Measurements from ENCODE around the gene ZNF202.
"Not testable (repeated sequence)": the region's sequence is repeated elsewhere in the genome, so short reads cannot be mapped to it uniquely, and the experiment has no call there.

Gene ZNF202

DNA sequence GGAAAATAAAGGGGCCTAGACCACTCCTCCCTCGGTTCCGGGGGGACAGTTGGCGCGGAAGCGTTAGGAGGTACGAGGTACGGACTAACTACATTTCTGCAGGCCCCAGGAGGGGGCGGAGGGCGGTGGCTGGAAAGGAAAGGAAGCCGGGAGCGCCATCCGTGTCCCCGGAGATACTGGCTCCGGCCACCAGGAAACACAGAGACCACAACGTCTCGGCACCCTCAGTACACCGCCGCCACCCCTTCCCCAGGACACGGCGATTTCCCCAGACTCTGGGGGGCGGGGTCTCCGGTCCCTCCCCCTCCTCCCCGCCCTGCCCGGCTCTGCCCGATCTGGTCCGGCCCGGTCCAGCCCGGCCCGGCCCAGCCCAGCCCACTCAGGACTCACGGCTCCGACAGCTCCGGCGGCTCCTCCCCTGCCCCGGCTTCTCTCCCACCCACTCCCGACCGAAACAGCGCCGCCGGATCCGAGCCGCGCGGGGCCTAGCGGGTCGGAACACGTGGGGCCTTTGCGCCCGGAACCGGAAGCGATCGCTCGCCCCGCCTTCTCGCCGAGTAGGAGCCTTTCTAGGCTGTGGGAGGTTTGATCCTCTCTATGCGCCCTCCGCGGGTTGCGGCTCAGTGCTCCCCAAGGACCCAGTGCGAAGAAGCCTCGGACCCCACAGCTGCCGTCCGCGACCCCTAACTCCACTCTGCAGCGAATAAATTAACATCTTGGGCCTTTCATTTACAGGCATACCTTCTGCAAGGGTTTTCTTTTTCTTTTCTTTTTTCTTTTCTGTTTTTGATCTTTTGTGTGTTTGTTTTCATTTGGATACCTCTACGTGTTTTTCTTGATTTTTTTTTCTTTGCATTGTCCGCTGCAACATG, at the start of gene ZNF202:
Gene ZNF202 (minus strand): TSS at position 502 of the 872 bp plus-strand sequence. CDS start 10,772 bp downstream, outside the sequence.
- peak; percentile 80 for DNase-seq (ENCODE audit: low spot score)

- DNase-seq (ENCODE audit: low spot score) = no peak
Measured at GRCh38 chr11:123783536-123783935, 42.1 kb upstream of the ZNF202 start.

- DNase-seq (ENCODE audit: low spot score) = no peak
Measured at GRCh38 chr11:123778511-123778910, 37.1 kb upstream of the ZNF202 start.

DNA sequence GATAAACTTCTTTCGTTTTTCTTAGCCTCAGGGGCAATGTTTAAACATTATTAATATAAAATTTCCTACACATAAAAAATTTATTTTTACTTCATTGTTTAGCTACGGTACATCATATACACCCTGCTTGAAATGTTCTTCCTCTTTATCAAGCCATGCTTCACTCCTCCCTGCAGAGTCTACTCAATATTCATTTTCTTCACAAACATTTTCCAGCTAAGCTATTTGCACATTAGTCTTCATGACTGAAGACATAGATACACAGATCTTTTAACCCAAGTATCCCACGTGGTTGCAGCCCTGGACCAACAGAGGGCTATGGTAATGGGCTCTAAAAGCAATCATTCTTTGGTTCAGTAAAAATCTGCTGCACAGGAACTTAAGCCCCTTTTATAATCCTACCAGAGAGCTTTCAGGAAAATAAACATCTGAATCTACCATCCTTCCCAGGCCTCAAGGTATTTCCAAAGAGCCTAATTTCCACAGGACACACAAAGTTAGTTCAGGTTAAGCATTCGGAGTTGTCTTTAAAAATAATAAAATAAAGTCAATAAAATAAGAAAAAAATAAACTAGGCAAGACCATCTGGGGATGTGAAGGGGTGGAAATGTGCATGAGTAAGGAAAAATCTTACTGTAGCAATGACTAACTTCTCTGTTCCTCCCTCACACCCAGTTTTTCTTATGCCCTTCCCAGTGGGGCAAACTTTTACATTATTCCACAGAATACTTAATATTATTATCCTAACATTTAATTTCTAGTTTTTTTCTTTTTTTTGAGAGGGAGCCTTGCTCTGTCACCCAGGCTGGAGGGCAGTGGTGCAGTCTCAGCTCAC, 34.5 kb upstream of the ZNF202 start:
- DNase-seq (ENCODE audit: low spot score) = no peak

GRCh38 chr11:123775289-123775688, 33.8 kb upstream of the ZNF202 start:
- DNase-seq (ENCODE audit: low spot score) = no peak

DNA sequence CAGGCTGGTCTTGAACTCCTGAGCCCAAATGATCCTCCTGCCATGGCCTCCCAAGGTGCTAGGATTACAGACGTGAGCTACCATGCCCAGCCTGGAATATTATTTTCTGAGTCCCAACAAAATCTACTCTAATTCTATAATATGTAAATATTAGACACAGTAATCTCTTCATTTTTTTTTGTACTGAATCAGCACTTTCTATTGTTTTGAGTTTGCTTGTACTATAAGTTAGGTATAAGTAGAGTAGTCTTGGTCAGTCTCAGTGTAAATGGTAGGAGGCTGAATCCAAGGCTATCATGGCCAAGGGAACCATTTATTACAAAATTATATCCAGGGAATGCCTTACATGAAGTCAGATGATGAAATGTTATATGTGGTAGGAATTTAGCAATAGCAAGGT, 32.5 kb upstream of the ZNF202 start:
- no peak for DNase-seq (ENCODE audit: low spot score)

GRCh38 chr11:123773026-123773425, 31.6 kb upstream of the ZNF202 start:
- no peak for DNase-seq (ENCODE audit: low spot score)

DNA sequence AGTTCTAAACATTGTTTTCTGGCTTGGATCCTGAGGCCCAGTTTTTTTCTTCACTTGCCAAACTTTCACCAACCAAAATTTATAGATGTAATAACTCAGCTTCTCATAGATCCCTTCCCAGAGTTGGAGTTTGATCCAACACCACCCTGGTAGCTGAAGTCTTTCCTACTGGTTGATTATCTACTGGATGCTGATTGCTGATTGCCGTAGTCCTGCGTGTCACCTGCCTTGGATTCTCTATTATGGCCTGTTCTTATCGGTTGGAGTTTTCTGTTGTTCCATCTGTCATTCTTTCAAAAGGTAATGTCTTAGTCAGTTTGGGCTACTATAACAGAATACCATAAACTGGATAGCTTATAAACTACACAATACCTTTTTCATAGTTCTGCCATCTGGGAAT, 30.2 kb upstream of the ZNF202 start:
- DNase-seq (ENCODE audit: low spot score) = no peak

DNA sequence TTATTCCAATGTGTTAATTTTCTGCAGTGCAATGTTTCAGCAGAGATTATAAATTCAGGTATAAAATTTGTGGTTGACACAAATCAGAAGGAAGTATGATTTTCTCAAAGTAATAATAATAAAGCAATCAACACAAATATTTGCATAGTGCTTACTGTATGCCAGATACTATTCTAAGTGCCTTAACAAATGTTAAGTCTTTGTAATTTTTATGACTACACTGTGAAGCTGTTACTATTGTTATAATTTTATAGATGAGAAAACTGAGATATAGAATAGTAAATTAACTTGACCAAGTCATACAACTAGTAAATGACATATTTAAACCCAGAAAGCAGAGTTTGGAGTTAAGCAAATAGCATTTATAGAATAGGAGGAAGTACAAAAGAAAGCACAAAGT, 29.3 kb upstream of the ZNF202 start:
- DNase-seq (ENCODE audit: low spot score) = no peak

DNA sequence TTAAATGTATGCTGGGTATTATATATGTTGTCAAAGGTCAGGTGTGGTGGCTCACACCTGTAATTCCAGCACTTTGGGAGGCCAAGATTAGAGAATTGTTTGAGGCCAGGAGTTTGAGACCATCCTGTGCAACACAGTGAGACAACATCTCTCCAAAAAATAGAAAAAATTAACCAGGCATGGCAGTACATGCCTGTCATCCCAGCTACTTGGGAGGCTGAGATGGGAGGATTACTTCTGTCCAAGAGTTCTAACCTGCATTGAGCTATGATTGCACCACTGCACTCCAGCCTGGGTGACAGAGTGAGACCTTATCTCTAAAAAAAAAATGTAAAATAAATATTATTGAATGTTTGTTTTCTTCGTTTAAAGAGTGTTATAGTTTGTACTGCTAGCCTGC, 24.1 kb upstream of the ZNF202 start:
- DNase-seq (ENCODE audit: low spot score) = no peak

DNA sequence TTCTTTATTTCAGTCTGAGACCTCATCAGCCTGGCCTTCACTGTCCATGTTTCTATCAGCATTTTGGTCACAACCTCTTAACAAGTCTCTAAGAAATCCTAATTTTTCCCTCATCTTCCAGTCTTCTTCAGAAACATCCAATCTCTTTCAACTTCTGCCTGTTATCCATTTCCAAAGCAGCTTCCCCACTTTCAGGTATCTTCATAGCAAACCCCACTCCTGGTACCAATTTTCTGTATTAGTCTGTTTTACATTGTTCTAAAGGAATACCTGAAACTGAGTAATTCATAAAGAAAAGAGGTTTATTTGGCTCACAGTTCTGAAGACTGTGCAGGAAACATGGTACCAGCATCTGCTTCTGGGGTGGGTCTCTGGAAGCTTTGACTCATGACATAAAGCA, 21.0 kb upstream of the ZNF202 start:
- no peak for DNase-seq (ENCODE audit: low spot score)

DNA sequence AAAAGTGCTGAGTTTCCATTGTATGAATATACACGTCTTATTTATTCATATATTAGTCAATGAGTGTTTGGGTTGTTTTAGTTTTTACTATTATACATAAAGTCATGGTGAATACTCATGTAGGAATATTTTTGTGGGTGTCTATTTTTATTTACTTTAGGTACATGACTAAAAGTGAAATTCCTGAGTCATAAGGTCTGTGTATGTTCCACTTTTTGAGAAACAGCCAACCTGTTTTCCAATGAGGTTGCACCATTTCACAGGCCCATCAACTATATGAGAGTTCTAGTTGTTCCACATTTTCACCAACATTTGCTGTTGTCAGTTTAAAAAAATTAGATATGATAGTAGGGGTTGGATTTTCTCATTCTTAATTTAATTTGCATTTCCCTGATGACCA, 19.4 kb upstream of the ZNF202 start:
- no peak for DNase-seq (ENCODE audit: low spot score)

DNA sequence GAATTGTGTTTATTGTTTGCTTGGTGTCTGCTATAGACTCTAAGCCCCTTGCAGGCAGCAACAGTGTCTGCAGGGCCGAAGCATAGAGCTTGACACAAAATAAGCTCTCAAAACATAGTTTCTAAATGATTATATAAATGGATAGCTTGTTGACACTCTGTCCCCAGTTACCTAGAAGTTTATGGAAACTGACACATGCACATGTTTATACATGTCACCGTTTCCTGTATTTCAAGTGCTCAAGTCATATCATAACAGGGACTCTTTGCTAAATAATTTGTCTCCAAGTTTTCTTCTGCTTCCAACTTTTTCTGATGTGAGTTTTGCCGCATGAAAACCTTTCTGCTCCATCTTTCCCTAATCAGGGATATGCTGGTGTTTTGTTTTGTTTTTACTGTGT, 16.5 kb upstream of the ZNF202 start:
- no peak for DNase-seq (ENCODE audit: low spot score)

- DNase-seq (ENCODE audit: low spot score) = no peak
Measured at GRCh38 chr11:123755813-123756212, 14.4 kb upstream of the ZNF202 start.

DNA sequence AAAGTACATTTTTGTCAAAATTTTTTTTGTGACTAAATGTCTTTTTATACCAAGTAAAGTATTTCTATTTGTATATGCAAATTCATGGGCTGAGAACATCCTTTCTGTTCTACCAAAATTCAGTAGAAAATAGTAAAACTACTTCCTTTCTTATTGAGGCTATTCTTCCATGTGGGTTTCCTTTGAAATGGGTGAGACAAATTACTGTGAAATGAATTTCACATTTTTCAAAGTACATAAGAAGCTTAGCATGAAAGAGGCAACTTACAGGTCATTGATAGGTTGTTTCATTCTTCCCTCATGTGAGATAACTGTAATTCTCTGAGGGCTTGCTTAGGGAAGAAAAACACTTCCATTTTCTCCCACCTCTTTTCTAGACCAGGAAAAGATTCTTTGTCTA, 13.9 kb upstream of the ZNF202 start:
- DNase-seq (ENCODE audit: low spot score) = no peak

- DNase-seq (ENCODE audit: low spot score) = no peak
Measured at GRCh38 chr11:123754101-123754568, 12.7 kb upstream of the ZNF202 start, which contains the start of gene OR6X1. Gene OR6X1, minus strand, starts transcription at chr11:123754518. Its CDS starts 0 bp downstream, at chr11:123754518.

DNA sequence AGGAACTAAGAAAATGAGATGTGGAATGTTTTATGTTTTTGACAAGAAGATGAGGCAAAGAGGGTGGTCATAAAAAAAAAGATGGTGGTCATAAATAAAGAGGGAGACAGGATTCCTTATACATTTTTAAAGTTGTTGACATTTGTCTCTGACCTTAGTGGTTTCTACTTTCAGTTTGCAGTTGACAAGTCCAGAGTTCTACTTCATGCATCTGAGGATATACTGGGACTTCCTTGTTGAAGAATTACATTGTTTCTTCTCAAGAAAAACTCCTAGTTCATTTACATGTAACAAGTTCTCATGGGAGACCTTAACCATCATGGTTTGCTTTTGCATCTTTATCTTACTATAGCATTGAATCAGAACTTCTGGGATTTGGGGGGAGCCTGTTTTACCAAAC, 11.7 kb upstream of the ZNF202 start:
- no peak for DNase-seq (ENCODE audit: low spot score)

DNA sequence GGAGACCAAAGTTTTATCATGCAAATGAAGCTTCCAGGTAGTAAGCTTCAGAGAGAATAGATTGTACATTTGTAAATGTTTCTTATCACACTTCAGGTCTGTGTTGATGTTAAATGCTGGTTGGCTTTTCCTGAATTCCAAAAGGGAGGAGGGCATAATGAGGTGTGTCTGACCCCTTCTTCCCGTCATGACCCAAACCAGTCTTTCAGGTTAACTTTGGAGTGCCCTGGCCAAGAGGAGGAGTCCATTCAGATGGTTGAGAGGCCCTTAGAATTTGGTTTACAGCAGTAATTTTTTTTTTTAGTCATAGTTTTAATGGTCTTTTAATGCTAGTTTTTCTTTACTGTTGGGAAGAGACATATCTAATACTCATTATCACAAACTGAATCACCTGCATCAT, 10.3 kb upstream of the ZNF202 start:
- DNase-seq (ENCODE audit: low spot score) = no peak

GRCh38 chr11:123748349-123748748, 6.9 kb upstream of the ZNF202 start:
- DNase-seq (ENCODE audit: low spot score) = not testable (repeated sequence)

GRCh38 chr11:123745764-123746451, 4.4 kb upstream of the ZNF202 start:
- no peak for DNase-seq (ENCODE audit: low spot score)

GRCh38 chr11:123742724-123743120, 1.3 kb upstream of the ZNF202 start:
- no peak for DNase-seq (ENCODE audit: low spot score)

DNA sequence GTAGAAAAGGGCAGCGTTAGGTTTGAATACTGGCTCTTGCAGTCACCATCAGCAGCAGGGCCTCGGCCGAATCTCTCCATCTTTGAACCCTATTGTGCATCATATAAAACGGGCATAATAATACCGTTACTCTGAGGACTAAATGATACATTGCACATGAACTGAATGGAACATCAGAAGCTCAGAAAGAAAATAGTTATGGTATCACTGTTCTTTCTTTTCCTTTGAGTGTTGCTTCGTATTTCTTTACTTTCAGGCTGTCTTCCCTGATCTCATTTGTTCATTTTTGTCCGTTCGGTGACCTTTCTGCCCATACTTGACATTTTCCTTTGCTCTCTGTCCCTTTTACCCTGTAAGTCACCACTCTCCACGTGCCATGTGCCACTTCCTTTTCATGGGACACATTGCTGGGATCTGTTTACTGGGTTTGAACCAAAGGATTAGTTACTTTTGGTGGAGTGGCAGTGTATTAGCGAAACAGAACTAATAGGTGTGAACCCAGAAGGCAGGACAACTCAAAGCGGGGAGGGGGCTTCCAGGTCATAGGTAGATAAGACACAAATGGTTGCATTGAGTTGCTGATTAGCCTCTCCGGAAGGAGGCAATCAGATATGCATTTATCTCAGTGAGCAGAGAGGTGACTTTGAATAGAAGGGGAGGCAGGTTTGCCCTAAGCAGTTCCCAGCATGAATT, 717 bp upstream of the ZNF202 start:
- no peak for DNase-seq (ENCODE audit: low spot score)
